Measurements from ENCODE around the gene JMJD6. TPM values are rescaled to one million over a fixed set of nuclear protein-coding genes. Genes with fewer than 3 reads are reported as not detected.

Gene JMJD6
- total and polyA plus RNA-seq, 9 of the 15 experiments (the other 6 are each of a cell fraction or from before 2014, with no cell fraction given), result 2.5 to 52.3 (median 36.3) TPM

- TF ChIP-seq, protein P1, sequence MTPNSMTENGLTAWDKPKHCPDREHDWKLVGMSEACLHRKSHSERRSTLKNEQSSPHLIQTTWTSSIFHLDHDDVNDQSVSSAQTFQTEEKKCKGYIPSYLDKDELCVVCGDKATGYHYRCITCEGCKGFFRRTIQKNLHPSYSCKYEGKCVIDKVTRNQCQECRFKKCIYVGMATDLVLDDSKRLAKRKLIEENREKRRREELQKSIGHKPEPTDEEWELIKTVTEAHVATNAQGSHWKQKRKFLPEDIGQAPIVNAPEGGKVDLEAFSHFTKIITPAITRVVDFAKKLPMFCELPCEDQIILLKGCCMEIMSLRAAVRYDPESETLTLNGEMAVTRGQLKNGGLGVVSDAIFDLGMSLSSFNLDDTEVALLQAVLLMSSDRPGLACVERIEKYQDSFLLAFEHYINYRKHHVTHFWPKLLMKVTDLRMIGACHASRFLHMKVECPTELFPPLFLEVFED (CRISPR knock-in tag; conservative IDR thresholded peaks at IDR 0.05), result no peak; the same call in 1 of the 2 replicates
- TF ChIP-seq NUFIP1 (IDR thresholded peaks at IDR 0.05; ENCODE audit: partially characterized antibody) (no peak), IFI16 (CRISPR knock-in tag; IDR thresholded peaks at IDR 0.05) (no peak), CREBBP (IDR thresholded peaks at IDR 0.05; ENCODE audit: low read depth, low read length) (no peak), CBX5 (IDR thresholded peaks at IDR 0.05; ENCODE audit: borderline replicate concordance, low read depth) (no peak), TCF7 (IDR thresholded peaks at IDR 0.05; ENCODE audit: borderline replicate concordance) (no peak), HDAC2 (IDR thresholded peaks at IDR 0.05) (peak; percentile 95), SAP30 (IDR thresholded peaks at IDR 0.05; ENCODE audit: borderline replicate concordance, insufficient read depth, low read depth, low read length, poor library complexity, severe bottlenecking) (no peak), NFATC3 (IDR thresholded peaks at IDR 0.05) (no peak), NFE2L1 (tag; IDR thresholded peaks at IDR 0.05; ENCODE audit: borderline replicate concordance, low read depth) (no peak), ZBTB33 (CRISPR knock-in tag; IDR thresholded peaks at IDR 0.05) (no peak), ZNF124 (CRISPR knock-in tag; IDR thresholded peaks at IDR 0.05) (no peak), ZNF212 (CRISPR knock-in tag; IDR thresholded peaks at IDR 0.05) (no peak), ZNF23 (CRISPR knock-in tag; IDR thresholded peaks at IDR 0.05) (no peak), ZNF583 (CRISPR knock-in tag; IDR thresholded peaks at IDR 0.05) (no peak), ZNF197 (CRISPR knock-in tag; IDR thresholded peaks at IDR 0.05; ENCODE audit: low read depth) (no peak), ZC3H8 (IDR thresholded peaks at IDR 0.05) (no peak), POLR2AphosphoS5 (IDR thresholded peaks at IDR 0.05; ENCODE audit: control insufficient read depth, insufficient read depth, low read depth, low read length) (no peak), SNIP1 (IDR thresholded peaks at IDR 0.05; ENCODE audit: low read depth) (no peak), BMI1 (IDR thresholded peaks at IDR 0.05; ENCODE audit: low read length) (no peak), MECOM (CRISPR knock-in tag; IDR thresholded peaks at IDR 0.05) (no peak), EWSR1 (IDR thresholded peaks at IDR 0.05; ENCODE audit: borderline replicate concordance, low read depth, partially characterized antibody) (no peak), ZNF24 (IDR thresholded peaks at IDR 0.05) (no peak), ZBED1 (IDR thresholded peaks at IDR 0.05) (no peak), SRSF9 (IDR thresholded peaks at IDR 0.05; ENCODE audit: borderline replicate concordance, low read depth, low read length) (no peak)
- TF ChIP-seq, protein P2, sequence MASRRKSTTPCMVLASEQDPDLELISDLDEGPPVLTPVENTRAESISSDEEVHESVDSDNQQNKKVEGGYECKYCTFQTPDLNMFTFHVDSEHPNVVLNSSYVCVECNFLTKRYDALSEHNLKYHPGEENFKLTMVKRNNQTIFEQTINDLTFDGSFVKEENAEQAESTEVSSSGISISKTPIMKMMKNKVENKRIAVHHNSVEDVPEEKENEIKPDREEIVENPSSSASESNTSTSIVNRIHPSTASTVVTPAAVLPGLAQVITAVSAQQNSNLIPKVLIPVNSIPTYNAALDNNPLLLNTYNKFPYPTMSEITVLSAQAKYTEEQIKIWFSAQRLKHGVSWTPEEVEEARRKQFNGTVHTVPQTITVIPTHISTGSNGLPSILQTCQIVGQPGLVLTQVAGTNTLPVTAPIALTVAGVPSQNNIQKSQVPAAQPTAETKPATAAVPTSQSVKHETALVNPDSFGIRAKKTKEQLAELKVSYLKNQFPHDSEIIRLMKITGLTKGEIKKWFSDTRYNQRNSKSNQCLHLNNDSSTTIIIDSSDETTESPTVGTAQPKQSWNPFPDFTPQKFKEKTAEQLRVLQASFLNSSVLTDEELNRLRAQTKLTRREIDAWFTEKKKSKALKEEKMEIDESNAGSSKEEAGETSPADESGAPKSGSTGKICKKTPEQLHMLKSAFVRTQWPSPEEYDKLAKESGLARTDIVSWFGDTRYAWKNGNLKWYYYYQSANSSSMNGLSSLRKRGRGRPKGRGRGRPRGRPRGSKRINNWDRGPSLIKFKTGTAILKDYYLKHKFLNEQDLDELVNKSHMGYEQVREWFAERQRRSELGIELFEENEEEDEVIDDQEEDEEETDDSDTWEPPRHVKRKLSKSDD (conservative IDR thresholded peaks at IDR 0.05; ENCODE audit: low read length), result no peak
Observed at GRCh38 chr17:76697702-76698465, 28.5 kb downstream of the JMJD6 start (continued).
